T47D (cell line): ENCODE results near the gene SLC38A4.
"Not testable (repeated sequence)": the region's sequence is repeated elsewhere in the genome, so short reads cannot be mapped to it uniquely, and the experiment has no call there.

Experiments used
- DNase-seq, 2 experiments: peaks; one replicate each; pipeline versions ENCODE4 v3.0.0 to v3.0.0-alpha.2; 2011 to 2012; ENCODE audit warnings: low read depth in 1 of 2, low spot score in 1 of 2
- JUND ChIP-seq: IDR thresholded peaks from 2 replicates; pipeline ENCODE4 v1.6.1; 2012; ENCODE audit warnings: low read depth
- in situ Hi-C: cut with HindIII; loops from 2 replicates; pipeline ENCODE4 v1.10.0; 2016; ENCODE audit warnings: low sequenced_read_pairs, low pct_unique_long_range_greater_than_20kb

Gene SLC38A4

DNA sequence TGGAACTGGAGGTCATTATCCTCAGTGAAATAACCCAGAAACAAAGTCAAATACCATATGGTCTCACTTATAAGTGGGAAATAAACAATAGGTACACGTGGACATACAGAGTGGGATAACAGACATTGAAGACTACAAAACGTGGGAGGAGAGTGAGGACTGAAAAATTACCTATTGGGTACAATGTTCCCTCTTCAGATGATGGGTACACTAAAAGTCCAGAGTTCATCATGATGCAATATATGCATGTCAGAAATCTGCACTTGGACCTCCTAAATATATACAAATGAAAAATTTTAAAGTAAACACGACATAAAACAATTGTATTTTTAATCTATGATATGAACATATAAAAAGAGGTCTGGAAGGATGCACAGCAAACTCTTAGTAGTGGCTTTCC, 71.2 kb downstream of the SLC38A4 start:
- TF ChIP-seq JUND, result no peak
- DNase-seq, result no peak
- in situ Hi-C loops, result no loop called here

DNA sequence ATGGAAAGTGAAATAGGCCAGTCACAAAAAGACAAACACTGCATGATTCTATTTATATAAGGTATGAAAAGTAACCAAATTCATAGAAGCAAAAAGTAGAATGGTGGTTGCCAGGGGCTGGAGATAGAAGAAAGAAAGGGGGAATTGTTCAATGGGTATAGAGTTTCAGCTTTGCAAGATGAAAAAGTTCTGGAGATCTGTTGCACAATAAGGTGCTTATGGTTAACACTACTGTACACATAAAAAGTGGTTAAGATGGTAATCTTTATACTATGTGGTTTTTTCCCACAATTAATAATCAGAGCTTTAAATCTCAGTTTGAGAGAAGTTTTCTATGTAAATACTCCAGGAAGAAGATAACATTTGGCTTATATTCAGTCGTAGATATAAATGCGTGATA, 73.4 kb downstream of the SLC38A4 start:
- 0 out of 2 replicates have a peak, but pooled peaks have one; percentile 28 for TF ChIP-seq JUND
- peak in 1 of 2 experiments; percentile 38 for DNase-seq
- in situ Hi-C loops, result no loop called here

DNA sequence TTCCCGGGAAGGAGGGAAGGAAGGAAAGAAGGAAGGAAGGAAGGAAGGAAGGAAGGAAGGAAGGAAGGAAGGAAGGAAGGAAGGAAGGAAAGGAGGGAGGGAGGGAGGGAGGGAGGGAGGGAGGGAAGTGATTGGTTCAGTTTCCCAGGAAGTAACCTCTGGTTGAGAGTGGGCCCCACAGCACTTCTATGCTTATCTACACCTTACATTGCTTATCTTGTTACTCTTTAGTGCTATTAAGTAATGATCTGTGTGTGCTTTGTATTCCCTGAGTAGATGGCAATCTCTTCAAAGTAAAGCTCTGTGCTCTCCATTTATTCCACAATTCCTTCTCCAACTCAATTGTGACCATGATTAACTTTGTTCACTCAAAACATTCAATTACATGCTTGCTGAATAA, 74.6 kb downstream of the SLC38A4 start:
- no peak for TF ChIP-seq JUND
- no peak for DNase-seq
- in situ Hi-C loops, result no loop called here

DNA sequence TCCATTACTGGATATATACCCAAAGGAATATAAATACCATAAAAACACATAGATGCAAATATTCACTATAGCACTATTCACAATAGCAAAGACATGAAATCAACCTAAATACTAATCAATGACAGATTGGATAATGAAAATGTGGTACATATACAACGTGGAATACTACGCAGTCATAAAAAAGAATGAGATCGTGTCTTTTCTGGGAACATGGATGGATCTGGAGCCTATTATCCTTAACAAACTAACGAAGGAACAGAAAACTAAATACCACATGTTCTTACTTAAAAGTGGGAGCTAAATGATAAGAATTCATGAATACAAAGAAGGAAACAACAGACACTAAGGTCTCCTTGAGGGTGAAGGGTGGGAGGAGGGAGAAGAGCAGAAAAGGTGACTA, 76.5 kb downstream of the SLC38A4 start:
- in situ Hi-C loops, result no loop called here
- DNase-seq, result no peak
- no peak for TF ChIP-seq JUND

DNA sequence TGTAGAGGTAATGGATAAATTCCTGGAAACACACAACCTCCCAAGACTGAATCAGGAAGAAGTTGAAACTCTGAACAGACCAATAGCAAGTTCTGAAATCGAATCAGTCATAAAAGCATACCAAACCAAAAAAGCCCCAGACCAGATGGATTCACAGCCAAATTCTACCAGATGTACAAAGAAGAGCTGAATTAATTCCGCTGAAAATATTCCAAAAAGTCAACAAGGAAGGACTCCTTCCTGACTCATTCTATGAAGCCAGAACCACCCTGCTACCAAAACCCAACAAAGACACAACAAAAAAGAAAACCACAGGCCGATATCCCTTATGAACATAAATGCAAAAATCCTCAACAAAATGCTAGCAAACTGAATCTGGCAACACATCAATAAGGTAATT, 81.5 kb downstream of the SLC38A4 start:
- TF ChIP-seq JUND, result no peak
- in situ Hi-C loops, result no loop called here
- no peak for DNase-seq

DNA sequence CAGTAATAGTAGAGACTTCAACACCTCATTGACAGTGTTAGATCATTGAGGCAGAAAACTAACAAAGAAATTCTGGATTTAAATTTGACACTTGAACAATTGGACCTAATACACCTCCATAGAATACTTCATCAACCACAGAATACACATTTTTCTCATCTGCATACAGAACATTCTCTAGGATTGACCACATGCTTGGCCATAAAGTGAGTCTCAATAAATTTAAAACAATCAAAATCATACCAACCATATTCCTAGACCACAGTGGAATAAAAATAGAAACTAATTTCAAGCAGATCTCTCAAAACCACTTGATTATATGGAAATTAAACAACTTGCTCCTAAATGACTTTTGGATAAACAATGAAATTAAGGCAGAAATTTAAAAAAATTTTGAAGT, 82.3 kb downstream of the SLC38A4 start:
- no peak for DNase-seq
- no peak for TF ChIP-seq JUND
- in situ Hi-C loops, result no loop called here

DNA sequence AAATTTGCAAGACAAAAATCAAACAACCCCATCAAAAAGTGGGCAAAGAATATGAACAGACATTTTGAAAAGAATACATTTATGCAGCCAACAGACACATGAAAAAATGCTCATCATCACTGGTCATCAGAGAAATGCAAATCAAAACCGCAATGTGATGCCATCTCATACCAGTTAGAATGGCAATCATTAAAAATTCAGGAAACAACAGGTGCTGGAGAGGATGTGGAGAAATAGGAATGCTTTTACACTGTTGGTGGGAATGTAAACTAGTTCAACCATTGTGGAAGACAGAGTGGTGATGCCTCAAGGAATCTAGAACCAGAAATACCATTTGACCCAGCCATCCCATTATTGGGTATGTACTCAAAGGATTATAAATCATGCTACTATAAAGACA, 83.5 kb downstream of the SLC38A4 start:
- in situ Hi-C loops, DNase-seq: not testable (repeated sequence)

DNA sequence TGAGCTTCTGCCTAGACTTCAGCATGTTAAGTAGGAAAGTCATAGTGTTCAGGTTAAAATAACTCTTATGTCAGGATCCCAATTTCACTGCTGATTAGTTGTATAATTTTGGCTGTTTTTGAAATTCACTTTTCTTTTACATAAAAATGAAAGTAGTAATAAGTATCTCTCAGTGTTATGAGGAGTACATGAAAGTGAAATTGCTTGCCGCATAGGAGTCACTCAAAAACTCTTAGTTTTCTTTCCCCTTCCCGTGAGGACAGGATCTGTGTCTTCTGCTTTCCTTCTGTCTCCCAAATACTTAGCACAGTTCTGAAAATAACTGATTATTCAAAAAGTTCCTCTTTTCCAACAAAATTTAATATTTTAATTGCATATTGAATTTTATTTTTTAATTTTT, 100.5 kb downstream of the SLC38A4 start:
- no peak for DNase-seq
- in situ Hi-C loops, result no loop called here
- TF ChIP-seq JUND, result no peak

DNA sequence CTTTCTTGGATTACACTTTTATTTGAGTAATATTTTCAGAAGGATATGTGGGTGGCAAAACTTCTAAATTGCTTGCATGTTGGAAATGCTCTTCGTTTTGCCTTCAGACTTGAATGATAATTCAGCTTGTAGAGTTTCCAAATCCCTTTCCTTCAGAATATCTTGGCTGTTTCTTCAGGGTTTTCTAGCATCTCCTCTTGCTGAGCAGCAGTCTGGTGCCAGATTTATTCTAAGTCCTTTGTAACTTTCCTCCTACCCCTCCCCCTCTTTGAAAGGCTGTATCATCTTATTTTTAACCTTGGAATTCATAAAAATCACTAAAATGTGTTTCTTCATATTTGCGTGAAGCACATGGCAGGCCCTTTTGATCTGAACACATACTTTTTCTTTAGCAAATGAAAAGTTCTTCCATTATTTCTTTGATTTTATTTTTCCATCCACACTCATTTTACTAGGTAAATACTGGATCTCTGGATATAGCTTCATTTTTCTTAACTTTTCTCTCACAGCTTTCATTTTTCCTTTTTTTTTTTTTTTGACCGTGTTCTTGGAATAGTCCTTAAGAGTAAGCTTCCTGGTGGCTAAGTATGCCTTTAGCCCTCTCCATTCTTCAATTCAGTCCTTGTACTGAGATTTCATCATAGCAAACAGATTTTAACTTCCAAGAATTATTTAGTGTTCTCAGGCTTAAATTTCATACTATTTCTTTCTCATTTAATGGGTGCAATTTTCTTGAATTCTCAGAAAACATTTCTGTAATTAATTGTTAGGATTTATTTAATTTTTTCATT, 102.0 kb downstream of the SLC38A4 start:
- no peak for TF ChIP-seq JUND
- no peak for DNase-seq
- in situ Hi-C loops, result no loop called here

DNA sequence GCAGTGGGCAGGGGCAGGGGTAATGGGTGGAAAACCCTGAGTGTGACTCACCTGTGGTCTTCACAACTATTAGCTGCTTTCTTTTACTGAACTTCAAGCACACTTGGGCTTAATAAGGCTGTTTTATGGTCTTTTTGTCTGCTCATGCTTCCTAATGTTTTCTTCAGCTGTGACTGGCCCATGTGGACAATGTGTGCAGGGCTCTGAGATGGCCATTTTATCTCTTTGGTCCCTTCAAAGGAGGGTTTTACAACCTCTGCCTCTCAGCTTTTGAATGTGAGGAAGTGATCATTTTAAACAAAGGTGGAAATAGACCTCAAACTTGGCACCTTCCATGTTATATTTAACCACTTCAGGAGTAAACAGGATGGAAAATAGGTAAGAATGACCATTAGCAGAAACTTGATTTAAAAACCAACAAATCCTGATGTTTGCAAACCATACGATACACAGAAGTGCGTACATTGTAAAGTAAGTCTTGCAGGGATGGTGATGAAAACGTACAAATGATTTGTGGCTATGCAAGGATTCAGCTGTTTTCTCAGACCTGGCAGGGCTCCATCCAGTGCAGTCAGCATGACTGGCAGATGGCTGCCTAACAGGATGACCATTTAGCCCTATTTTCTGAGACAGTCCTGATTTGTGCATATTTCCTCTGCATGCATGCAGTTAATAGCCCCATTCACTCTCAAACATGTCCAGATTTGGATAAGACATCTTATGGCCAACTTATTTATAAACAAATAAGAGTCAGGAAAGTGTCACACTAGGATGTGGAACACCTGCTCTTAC, 103.2 kb downstream of the SLC38A4 start:
- no peak for DNase-seq
- no peak for TF ChIP-seq JUND
- in situ Hi-C loops, result no loop called here

DNA sequence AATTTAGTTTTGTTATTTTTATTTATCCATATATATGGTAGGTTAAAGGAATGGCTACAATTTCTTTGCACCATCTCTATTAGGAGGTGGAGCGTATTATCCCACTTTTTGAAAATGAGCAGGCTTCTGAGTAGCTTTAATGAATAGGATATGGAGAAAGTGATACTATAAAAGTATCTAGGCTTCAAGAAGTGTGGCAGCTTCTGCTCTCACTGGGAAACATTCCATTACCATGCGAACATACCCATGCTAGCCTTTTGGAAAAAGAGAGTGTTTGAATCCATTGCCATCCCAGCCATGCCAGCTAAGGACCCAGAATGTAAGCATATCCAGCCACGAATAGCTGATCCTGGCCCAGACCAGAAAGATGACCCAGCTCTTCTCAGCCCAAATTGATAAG, 107.3 kb downstream of the SLC38A4 start:
- in situ Hi-C loops, result no loop called here
- no peak for TF ChIP-seq JUND
- DNase-seq, result no peak

DNA sequence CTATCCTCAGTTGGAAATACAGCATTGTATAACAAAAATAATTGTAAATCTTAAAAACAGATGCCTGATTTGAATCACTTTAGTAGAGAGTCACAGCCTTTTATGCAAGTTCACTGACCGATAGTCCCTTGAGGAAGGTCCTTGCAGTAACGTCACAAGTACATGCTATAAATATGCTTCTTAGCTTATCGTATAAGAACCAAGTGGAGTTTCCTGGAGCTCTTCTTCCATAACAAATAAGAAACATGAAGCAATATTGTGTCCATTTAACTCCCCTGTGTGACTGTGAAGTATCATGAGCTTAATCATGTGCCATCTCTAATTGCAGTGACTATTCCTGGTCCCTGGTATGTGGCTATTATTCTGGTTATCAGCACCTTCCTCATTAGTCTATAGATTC, 107.9 kb downstream of the SLC38A4 start:
- TF ChIP-seq JUND, result no peak
- in situ Hi-C loops, result no loop called here
- DNase-seq, result no peak

DNA sequence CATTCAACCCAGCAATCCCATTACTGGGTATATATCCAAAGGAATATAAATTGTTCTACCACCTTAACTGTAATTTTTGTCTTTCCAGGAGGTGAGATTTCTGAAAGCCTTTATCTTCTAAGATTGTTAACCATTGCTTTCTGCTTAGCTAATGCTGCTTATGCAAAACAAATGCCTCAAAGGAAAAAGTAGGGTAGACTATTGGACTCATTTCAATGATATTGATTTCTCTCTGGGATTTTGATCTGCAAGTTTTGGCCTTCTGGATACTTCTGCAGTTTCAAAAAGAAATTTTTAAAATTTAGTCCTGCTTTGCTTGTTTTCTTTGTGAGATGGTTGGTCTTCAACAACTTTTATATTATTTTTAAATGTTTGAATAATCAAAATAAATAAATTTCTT, 108.6 kb downstream of the SLC38A4 start:
- no peak for TF ChIP-seq JUND
- in situ Hi-C loops, result no loop called here
- no peak for DNase-seq
